Nasal cavity respiratory epithelium epithelial cell of viscerocranial mucosa (primary cell): ENCODE data around the gene GLT8D2. TPM values are rescaled to one million over a fixed set of nuclear protein-coding genes. Genes with fewer than 3 reads are reported as not detected.

Experiments
- total RNA-seq: library from RNA; depleted of rRNA; stranded (reverse); fragments of >200 nt; gene quantifications from 2 replicates; pipeline ENCODE4 v1.2.3, GENCODE V29; 2014

Gene GLT8D2
- total RNA-seq, result 1.6 and 2.1 TPM in 2 replicates

GRCh38 chr12:104049903-104050356 is at the start of gene GLT8D2:
TSS of gene GLT8D2 (minus strand) at chr12:104050187. CDS start at chr12:104019648, 30,539 bp downstream.

GRCh38 chr12:104064031-104064841 is 14.2 kb upstream of the GLT8D2 start, which contains the start of gene HCFC2:
TSS of gene HCFC2 (plus strand) at chr12:104064531. CDS start at chr12:104064561, 30 bp downstream.

GRCh38 chr12:103965590-103966504 is 84.1 kb downstream of the GLT8D2 start, which contains the start of gene TDG:
TSS of gene TDG (plus strand) at chr12:103965872. CDS start at chr12:103966038, 166 bp downstream.

Other genes starting within 250 kb of the GLT8D2 start
- 17.8 and 19.0 TPM in 2 replicates for gene NT5DC3, start 209.0 kb downstream of the GLT8D2 start, total RNA-seq
- gene HSP90B1, start 119.8 kb downstream of the GLT8D2 start, total RNA-seq, result 890 and 1,175 TPM in 2 replicates
- 47.2 and 61.6 TPM in 2 replicates for gene TDG, start 84.3 kb downstream of the GLT8D2 start, total RNA-seq
- 6.2 and 13.3 TPM in 2 replicates for gene HCFC2, start 14.3 kb upstream of the GLT8D2 start, total RNA-seq
- gene NFYB, start 88.0 kb upstream of the GLT8D2 start, total RNA-seq, result 21.4 and 22.6 TPM in 2 replicates
- 135 and 151 TPM in 2 replicates for gene TXNRD1, start 165.6 kb upstream of the GLT8D2 start, total RNA-seq